Suppressor macrophage treated with lipopolysaccharide for 4 hours (primary cell): ENCODE measurements around the gene RNF148.

Source experiments
- DNase-seq: peaks from one replicate; pipeline ENCODE4 v3.0.0-alpha.2; 2020

Gene RNF148

GRCh38 chr7:122702872-122703510, at the start of gene RNF148:
TSS of gene RNF148 (minus strand) at chr7:122702922. CDS start at chr7:122702750, 172 bp downstream.
- DNase-seq: no peak

DNA sequence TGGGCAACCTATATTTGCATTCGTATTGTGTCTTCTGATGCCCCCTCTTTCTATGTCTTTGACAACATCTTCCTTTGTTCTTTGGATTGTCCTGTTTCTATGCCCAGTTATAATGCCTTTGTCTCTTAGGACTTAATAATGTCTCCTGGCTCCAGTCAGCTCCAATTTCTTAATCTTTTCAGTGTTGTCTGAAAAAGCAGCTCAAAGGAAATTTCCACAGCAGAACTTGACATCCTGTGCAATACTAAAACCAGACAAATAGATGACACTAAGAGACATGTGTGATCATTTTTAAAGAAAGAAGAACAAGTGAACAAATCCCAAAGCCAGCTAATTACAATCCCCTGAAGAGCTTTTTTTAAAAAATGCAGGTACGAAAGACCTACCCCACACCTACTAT, 47.7 kb upstream of the RNF148 start:
- DNase-seq: no peak

- no peak for DNase-seq
Observed at GRCh38 chr7:122748195-122748594, 45.5 kb upstream of the RNF148 start.

DNA sequence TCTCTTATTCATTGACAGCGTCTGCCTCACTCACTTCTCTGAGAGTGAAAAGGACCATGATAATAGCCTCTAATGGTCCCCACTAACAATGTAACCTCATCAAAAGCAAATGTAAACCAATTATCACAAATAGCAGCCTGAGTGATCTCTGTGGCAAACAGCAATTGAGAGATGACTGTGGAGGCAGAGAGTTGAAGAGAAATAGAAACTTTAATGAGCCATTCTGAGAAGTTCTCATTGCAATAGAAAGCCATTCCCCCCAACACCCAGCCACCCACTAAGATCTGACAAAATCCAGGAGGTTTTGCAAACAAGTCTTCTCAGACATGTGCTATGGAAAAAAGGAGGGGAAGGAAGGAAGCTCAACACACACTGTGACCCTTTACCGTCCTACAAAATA, 44.2 kb upstream of the RNF148 start:
- no peak for DNase-seq

- DNase-seq: no peak
Observed at GRCh38 chr7:122743211-122743610, 40.5 kb upstream of the RNF148 start.

- DNase-seq: no peak
Observed at GRCh38 chr7:122738947-122739346, 36.2 kb upstream of the RNF148 start.

DNA sequence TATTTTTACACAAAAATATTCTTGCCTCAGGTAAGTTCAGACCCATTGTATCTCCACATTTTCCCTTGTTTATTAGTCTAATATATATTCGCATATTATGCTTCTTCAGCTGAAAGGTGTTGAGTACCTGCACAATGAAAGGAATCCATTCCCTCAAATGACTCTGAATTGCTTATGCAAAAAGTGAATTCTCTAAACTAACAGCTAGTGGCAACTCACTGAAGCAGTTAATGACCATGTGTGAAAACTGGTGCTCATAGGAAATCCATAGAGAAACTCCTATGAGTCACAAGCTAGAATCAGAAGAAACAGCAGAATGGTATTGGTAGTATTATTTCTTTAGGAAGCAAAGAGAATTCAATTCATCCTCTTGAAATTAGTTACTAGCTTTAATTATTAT, 33.5 kb upstream of the RNF148 start:
- DNase-seq: no peak

GRCh38 chr7:122727759-122728158, 25.0 kb upstream of the RNF148 start:
- DNase-seq: no peak

GRCh38 chr7:122727354-122727753, 24.6 kb upstream of the RNF148 start:
- no peak for DNase-seq

DNA sequence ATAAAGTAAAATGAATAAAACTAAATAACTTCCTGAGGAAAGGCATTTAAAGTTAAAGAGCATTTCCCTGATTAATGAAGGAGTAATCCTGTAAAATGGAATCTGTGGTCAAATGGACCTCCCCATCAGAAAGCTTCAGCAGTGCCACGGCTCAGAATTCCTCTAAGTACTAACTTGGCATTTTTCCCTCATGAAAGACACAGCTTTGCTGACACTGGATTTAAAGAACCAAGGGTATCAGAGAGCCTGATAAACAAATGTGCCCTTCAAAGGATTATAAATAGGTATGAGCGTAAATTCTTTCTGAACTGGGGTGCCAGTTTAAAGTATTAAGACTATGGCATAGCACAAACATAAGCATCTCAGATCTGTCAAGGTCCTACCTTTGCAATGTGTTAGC, 24.2 kb upstream of the RNF148 start:
- DNase-seq: no peak

DNA sequence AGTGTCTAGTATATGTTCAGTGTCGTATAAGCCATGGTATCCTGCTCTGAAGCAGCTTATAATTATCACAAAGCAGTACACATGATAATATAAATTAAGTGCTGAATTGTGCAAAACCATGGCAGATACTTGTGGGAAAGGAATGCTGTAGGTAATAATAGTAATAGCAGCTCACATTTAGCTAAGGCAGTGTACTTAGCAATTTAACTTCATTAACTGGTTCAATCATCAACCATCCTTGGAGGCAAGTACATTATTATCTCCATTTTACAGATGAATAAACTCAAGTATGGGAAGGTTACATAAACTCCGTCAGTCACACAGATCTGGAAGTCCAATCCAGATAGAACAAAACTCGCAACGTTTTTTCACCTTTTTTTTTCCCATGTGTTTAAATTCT, 21.6 kb upstream of the RNF148 start:
- DNase-seq: no peak

DNA sequence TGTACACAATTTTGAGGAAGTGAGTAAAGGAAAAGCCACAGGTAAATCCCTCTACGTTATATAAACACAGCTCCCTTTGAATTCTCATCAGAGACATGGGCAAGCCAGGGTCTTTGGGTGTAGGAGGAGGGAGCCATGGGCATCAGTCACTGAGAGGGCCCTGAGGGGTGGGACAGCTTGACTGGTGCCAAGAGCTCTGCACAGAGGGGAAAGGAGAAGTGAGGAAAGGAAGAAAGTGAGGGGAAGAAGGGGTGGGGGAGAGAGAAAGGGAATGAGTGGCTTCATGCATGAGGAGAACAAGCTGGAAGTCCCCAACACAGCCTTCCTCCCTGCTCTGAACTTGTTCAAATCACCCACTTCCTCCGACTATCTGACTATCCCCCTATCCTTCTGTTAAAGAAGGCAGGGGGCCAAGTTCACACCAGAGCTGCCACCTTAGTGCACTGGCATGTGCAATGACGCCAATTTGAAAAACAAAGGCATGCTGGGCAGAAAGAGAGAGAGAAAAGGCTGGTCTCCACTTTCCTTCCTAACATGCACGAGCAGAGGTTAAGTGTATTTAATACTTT, 16.4 kb upstream of the RNF148 start:
- DNase-seq: no peak

DNA sequence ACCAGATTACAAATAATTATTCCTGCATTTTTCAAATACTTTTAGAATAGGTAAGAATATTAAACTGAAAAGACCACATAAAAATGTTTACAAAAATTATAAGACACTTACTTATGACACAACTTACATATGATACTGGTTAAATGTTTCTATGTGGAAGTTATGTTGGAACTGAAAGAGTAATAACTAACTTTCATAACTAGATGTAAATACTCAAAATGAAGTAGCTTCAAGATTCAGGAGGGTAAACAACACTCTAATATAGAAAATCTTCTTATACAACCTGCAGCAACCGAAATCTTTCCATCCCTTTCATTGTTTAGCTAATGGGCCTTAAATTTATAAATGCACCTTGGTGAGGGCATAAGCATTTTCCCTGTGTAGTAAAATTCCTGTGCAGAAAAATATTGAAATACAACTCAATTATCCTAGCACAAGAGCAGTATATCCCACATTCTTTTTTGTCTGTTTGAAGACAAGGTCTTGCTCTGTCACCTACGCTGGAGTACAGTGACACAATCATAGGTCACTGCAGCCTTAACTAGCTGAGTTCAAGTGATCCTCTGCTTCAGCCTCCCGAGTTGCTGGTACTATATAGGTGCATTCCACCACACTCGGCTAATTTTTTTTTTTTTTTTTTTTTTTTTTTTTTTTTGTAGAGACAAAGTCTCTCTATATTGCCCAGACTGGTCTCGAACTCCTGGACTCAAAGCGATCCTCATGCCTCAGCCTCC, 14.8 kb upstream of the RNF148 start:
- DNase-seq: no peak

GRCh38 chr7:122715183-122715582, 12.5 kb upstream of the RNF148 start:
- DNase-seq: no peak

- DNase-seq: no peak
Observed at GRCh38 chr7:122710916-122711315, 8.2 kb upstream of the RNF148 start.

- no peak for DNase-seq
Observed at GRCh38 chr7:122709930-122710646, 7.4 kb upstream of the RNF148 start.

DNA sequence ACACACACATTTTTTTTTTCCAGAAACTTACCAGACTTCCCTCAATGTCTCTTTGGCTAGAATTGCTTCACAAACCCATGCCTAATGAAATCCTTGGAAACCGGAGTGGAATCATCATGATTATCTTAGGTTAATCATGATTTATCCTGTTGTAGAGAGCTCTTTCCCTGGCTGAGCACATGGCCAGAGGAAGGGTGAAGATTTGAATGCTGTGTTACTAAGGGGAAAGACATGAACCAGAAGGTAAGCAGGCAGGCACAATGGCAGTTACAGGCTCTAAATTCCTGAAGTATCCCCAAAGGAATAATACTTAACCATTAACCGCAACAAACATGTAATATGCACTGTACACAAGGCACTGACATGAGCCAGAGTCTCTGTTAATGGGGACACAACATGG, 4.1 kb upstream of the RNF148 start:
- DNase-seq: no peak

- DNase-seq: no peak
Observed at GRCh38 chr7:122699017-122699416, 3.7 kb downstream of the RNF148 start, which contains the start of gene RNF133. TSS of gene RNF133 (minus strand) at chr7:122699117. CDS start at chr7:122698918, 199 bp downstream.

DNA sequence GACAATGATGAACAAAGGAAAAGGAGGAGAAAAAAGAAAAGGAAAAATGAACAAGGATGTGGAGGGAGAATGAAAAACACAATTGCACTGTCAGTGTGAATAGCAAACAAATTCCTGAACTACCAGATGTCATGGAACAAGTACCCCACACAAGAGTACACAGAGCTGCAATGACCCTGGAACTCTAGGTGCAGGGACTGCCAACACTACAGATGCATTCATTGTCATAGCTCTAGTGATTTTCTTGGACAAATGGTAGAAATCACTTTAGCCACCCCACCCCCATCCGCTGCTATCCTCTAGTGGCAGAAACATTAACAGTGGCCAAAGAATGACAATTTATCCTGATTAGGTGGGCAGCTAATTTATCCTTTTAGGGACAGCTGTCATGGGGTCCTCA, 6.9 kb downstream of the RNF148 start:
- no peak for DNase-seq

DNA sequence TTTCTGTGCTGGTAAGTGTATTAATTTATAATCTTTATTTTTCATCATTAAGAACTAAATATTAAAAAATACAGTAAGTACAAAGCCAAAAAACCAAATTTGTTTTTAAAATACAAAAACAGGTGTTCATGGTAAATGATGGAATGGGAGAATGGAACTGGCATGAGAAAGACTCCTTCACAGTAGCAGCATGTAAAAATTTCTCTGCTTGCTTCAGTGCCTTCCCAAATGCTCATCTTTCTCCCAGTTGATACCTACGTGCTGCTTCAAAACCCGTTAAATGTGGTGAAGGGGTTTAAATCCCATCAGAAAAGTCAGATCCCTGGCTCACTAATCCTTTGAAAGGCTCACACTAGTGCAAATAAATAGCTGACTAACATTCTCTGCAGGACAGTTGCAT, 8.0 kb downstream of the RNF148 start:
- DNase-seq: no peak

DNA sequence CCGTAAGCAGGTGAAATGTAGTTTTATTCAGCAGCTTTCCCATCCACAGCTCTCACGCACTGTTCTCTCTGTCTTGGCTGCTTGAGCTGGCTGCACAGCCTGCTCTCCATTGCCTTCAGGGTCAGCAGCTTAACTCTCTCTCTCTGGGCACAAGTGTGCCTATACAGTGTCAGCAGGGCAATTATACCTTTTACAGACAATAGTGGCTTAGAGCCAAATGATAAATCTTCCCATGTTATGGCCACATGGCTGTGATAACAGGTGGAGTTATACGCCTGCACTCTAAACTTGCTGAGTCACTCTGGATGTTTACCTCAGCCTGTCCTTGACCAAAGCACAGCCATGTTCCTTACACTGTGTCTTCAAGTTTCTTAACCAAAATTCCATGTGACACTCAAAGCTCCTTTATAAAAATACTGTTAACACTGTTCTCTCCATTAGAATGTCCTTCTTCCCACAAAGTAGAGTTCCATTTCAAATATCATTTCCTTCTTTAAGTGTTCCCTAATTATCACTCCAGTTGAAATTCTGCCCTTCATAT, 9.9 kb downstream of the RNF148 start:
- DNase-seq: no peak

GRCh38 chr7:122691569-122692235, 11.0 kb downstream of the RNF148 start:
- no peak for DNase-seq
